Central memory CD4-positive, alpha-beta T cell (primary cell): Measurements from ENCODE around the gene MBL2.

Source experiments
- DNase-seq: peaks from one replicate; pipeline ENCODE4 v3.0.0; 2022
- total RNA-seq, 3 experiments: gene quantifications; one replicate each; lab custom pipeline; 2026; lab: John Stamatoyannopoulos, UW

MBL2 gene
- total RNA-seq: 0 reads per million in 3 experiments

- DNase-seq: no peak
Measured at GRCh38 chr10:52772623-52773022, at the start of gene MBL2. TSS of gene MBL2 (minus strand) at chr10:52772784. CDS start at chr10:52771635, 1,149 bp downstream.

- no peak for DNase-seq
Measured at GRCh38 chr10:52820309-52820708, 47.7 kb upstream of the MBL2 start.

GRCh38 chr10:52818019-52818418, 45.4 kb upstream of the MBL2 start:
- no peak for DNase-seq

- no peak for DNase-seq
Measured at GRCh38 chr10:52814506-52814905, 41.9 kb upstream of the MBL2 start.

GRCh38 chr10:52811776-52812175, 39.2 kb upstream of the MBL2 start:
- DNase-seq: no peak

- no peak for DNase-seq
Measured at GRCh38 chr10:52810761-52811160, 38.2 kb upstream of the MBL2 start.

GRCh38 chr10:52807803-52808202, 35.2 kb upstream of the MBL2 start:
- DNase-seq: no peak

- DNase-seq: no peak
Measured at GRCh38 chr10:52805414-52806285, 33.1 kb upstream of the MBL2 start.

- DNase-seq: no peak
Measured at GRCh38 chr10:52801947-52802346, 29.4 kb upstream of the MBL2 start.

GRCh38 chr10:52786098-52786497, 13.5 kb upstream of the MBL2 start:
- no peak for DNase-seq

- DNase-seq: no peak
Measured at GRCh38 chr10:52785418-52785817, 12.8 kb upstream of the MBL2 start.

- DNase-seq: no peak
Measured at GRCh38 chr10:52783726-52784125, 11.1 kb upstream of the MBL2 start.

GRCh38 chr10:52782554-52782953, 10.0 kb upstream of the MBL2 start:
- DNase-seq: no peak

GRCh38 chr10:52780391-52781155, 8.0 kb upstream of the MBL2 start:
- no peak for DNase-seq

- no peak for DNase-seq
Measured at GRCh38 chr10:52779541-52780390, 7.2 kb upstream of the MBL2 start.

- no peak for DNase-seq
Measured at GRCh38 chr10:52778511-52779392, 6.2 kb upstream of the MBL2 start.

GRCh38 chr10:52777414-52777813, 4.8 kb upstream of the MBL2 start:
- no peak for DNase-seq

GRCh38 chr10:52776471-52776903, 3.9 kb upstream of the MBL2 start:
- no peak for DNase-seq

GRCh38 chr10:52775132-52775647, 2.6 kb upstream of the MBL2 start:
- DNase-seq: no peak

- no peak for DNase-seq
Measured at GRCh38 chr10:52774600-52775106, 2.1 kb upstream of the MBL2 start.

GRCh38 chr10:52774182-52774581, 1.6 kb upstream of the MBL2 start:
- no peak for DNase-seq
